IMR-90 (cell line): ENCODE results near the gene EGFR. TPM values are rescaled to one million over a fixed set of nuclear protein-coding genes. Genes with fewer than 3 reads are reported as not detected.

ENCODE experiments used
- ATAC-seq: fragments of 200-7000 bp; cut with Tn5 transposase; 2 replicates; pipeline ENCODE4 v1.9.1; 2020; ENCODE audit warnings: low read depth, mild to moderate bottlenecking, moderate library complexity
- BruUV-seq: library from RNA; stranded (reverse); fragments of 400-500 nt; replicated peaks from 2 replicates; lab custom pipeline; 2021; lab: Mats Ljungman, UMichigan
- CTCF ChIA-PET: fragments of 300-600 bp; formaldehyde crosslinking; extraction: SDS; loops from one replicate; lab custom pipeline; 2021; ENCODE audit warnings: antibody characterized with exemption; lab: Yijun Ruan, JAX
- POLR2A ChIA-PET: fragments of 300-600 bp; sonication (Branson Sonifier 250); formaldehyde crosslinking; loops from one replicate; lab custom pipeline; 2022; ENCODE audit warnings: antibody characterized with exemption; ENCODE audit not compliant: unreplicated experiment; lab: Charles Lee
- DNase-seq: peaks from one replicate; pipeline ENCODE4 v3.0.0; 2013
- H2AFZ ChIP-seq: replicated peaks from 2 replicates; pipeline ENCODE3; 2013; ENCODE audit warnings: low read length, mild to moderate bottlenecking; ENCODE audit not compliant: poor library complexity
- H2AK5ac ChIP-seq: 2 replicates; pipeline ENCODE4 v1.6.1; 2013; ENCODE audit warnings: low read depth, low read length, inconsistent platforms
- H2AK9ac ChIP-seq: replicated peaks from 2 replicates; pipeline ENCODE3; 2013; ENCODE audit warnings: mild to moderate bottlenecking, low read depth, low read length, moderate library complexity; ENCODE audit not compliant: poor library complexity
- H2BK120ac ChIP-seq: 2 replicates; pipeline ENCODE4 v1.6.1; 2013; ENCODE audit warnings: low read depth, low read length, inconsistent platforms
- H2BK15ac ChIP-seq: 3 replicates; pipeline ENCODE4 v1.6.1; 2013; ENCODE audit warnings: low read depth, low read length, inconsistent platforms
- H2BK20ac ChIP-seq: 2 replicates; pipeline ENCODE4 v1.6.1; 2013; ENCODE audit warnings: low read depth, mild to moderate bottlenecking, inconsistent platforms, low read length, moderate library complexity
- H2BK5ac ChIP-seq: 2 replicates; pipeline ENCODE4 v1.6.1; 2013; ENCODE audit warnings: mild to moderate bottlenecking, low read depth, low read length, inconsistent platforms; ENCODE audit not compliant: poor library complexity, severe bottlenecking
- H3K14ac ChIP-seq: replicated peaks from 2 replicates; pipeline ENCODE4 v1.6.1; 2013; ENCODE audit warnings: low read depth, low read length, inconsistent platforms
- H3K18ac ChIP-seq: 2 replicates; pipeline ENCODE4 v1.6.1; 2013; ENCODE audit warnings: low read depth, low read length, control low read depth
- H3K23ac ChIP-seq: 2 replicates; pipeline ENCODE4 v1.6.1; 2013; ENCODE audit warnings: low read depth, low read length, inconsistent platforms
- H3K27ac ChIP-seq: 2 replicates; pipeline ENCODE4 v1.5.1; 2013; ENCODE audit warnings: mild to moderate bottlenecking, control low read depth, low read length; ENCODE audit not compliant: insufficient read depth
- H3K27me3 ChIP-seq: 2 replicates; pipeline ENCODE4 v1.6.1; 2013; ENCODE audit warnings: low read length; ENCODE audit not compliant: control insufficient read depth, insufficient read depth
- H3K36me3 ChIP-seq: 2 replicates; pipeline ENCODE4 v1.6.1; 2013; ENCODE audit warnings: low read length, mixed read lengths; ENCODE audit not compliant: control insufficient read depth, insufficient read depth
- H3K4ac ChIP-seq: 2 replicates; pipeline ENCODE4 v1.6.1; 2013; ENCODE audit warnings: low read depth, low read length, inconsistent platforms
- H3K4me1 ChIP-seq: 2 replicates; pipeline ENCODE4 v1.6.1; 2013; ENCODE audit warnings: low read length, mixed read lengths; ENCODE audit not compliant: control insufficient read depth, insufficient read depth
- H3K4me2 ChIP-seq: 2 replicates; pipeline ENCODE4 v1.6.1; 2013; ENCODE audit warnings: low read depth, mild to moderate bottlenecking, control low read depth, low read length, moderate library complexity
- H3K4me3 ChIP-seq: 2 replicates; pipeline ENCODE4 v1.5.1; 2013; ENCODE audit warnings: low read depth, mild to moderate bottlenecking, control low read depth, low read length, moderate library complexity; ENCODE audit not compliant: insufficient read depth
- H3K56ac ChIP-seq: 2 replicates; pipeline ENCODE4 v1.6.1; 2013; ENCODE audit warnings: low read length, inconsistent platforms; ENCODE audit not compliant: insufficient read depth; ENCODE audit errors: extremely low read depth
- H3K79me1 ChIP-seq, 2 experiments: 2 replicates each; pipeline ENCODE4 v1.6.1; 2013; ENCODE audit warnings: low read length in 2 of 2, inconsistent platforms in 1 of 2, low read depth in 1 of 2
- H3K9ac ChIP-seq: 2 replicates; pipeline ENCODE4 v1.6.1; 2013; ENCODE audit warnings: low read depth, low read length, control low read depth
- H3K9me1 ChIP-seq: 2 replicates; pipeline ENCODE4 v1.6.1; 2013; ENCODE audit warnings: low read length, inconsistent platforms; ENCODE audit not compliant: insufficient read depth
- H3K9me3 ChIP-seq: 2 replicates; pipeline ENCODE4 v1.6.1; 2013; ENCODE audit warnings: low read length; ENCODE audit not compliant: control insufficient read depth, insufficient read depth
- H4K20me1 ChIP-seq: 2 replicates; pipeline ENCODE4 v1.6.1; 2013; ENCODE audit warnings: low read length, inconsistent platforms; ENCODE audit not compliant: insufficient read depth
- H4K5ac ChIP-seq: 2 replicates; pipeline ENCODE4 v1.6.1; 2013; ENCODE audit warnings: mild to moderate bottlenecking, low read depth, low read length, control low read depth
- H4K8ac ChIP-seq, 2 experiments: 2 replicates each; pipeline ENCODE4 v1.6.1; 2013; ENCODE audit warnings: low read depth in 2 of 2, low read length in 2 of 2, control low read depth in 1 of 2, inconsistent platforms in 1 of 2
- H4K91ac ChIP-seq: 2 replicates; pipeline ENCODE4 v1.6.1; 2013; ENCODE audit warnings: low read depth, low read length, inconsistent platforms; ENCODE audit not compliant: insufficient read depth
- CEBPB ChIP-seq: IDR thresholded peaks from 2 replicates; pipeline ENCODE4 v1.6.1; 2012; ENCODE audit warnings: low read depth, low read length, improper control_type of control experiment
- FOS ChIP-seq: fragments of 150-350 bp; IDR thresholded peaks from 2 replicates; pipeline ENCODE4 v1.6.1; 2016; ENCODE audit warnings: low read depth, low read length
- POLR2A ChIP-seq: IDR thresholded peaks from 2 replicates; pipeline ENCODE4 v1.6.1; 2012; ENCODE audit warnings: mild to moderate bottlenecking, low read depth, low read length
- RAD21 ChIP-seq: IDR thresholded peaks from 2 replicates; pipeline ENCODE4 v1.6.1; 2012; ENCODE audit warnings: low read length, improper control_type of control experiment
- RCOR1 ChIP-seq: IDR thresholded peaks from 2 replicates; pipeline ENCODE4 v1.6.1; 2012; ENCODE audit warnings: mild to moderate bottlenecking, low read length, improper control_type of control experiment; ENCODE audit not compliant: insufficient replicate concordance
- RFX5 ChIP-seq: IDR thresholded peaks from 2 replicates; pipeline ENCODE4 v1.8.0; 2012; ENCODE audit warnings: low read depth, mild to moderate bottlenecking, low read length, moderate library complexity
- WGBS, 2 experiments: methylation state at CpG; one replicate each; pipeline versions ENCODE4 v1.1.5 to v1.1.7; 2013; ENCODE audit warnings: missing lambda C conversion rate in 2 of 2; ENCODE audit not compliant: insufficient read length in 1 of 2; ENCODE audit errors: extremely low coverage in 2 of 2; 5-methylcytosine and 5-hydroxymethylcytosine counted together
- dilution Hi-C: fragments of 300-500 bp; cut with HindIII; formaldehyde crosslinking; loops from one replicate; pipeline ENCODE4 v1.14.3; 2018; ENCODE audit warnings: low sequenced_read_pairs; ENCODE audit not compliant: unreplicated experiment
- in situ Hi-C: fragments of 300-500 bp; cut with MboI; formaldehyde crosslinking; loops from 3 replicates; pipeline ENCODE4 v1.14.3; 2019; ENCODE audit warnings: low sequenced_read_pairs, inconsistent platforms, mixed read lengths
- intact Hi-C: fragments of 100-400 bp; cut with micrococcal nuclease; formaldehyde crosslinking; loops from 2 replicates; pipeline ENCODE4 v1.10.0; 2022
- polyA plus RNA-seq, 3 experiments: library from polyadenylated mRNA; depleted of rRNA; stranded (reverse); fragments of >200 nt; gene quantifications; 2 replicates each; pipeline ENCODE4 v1.2.3, GENCODE V29; 2012; ENCODE audit warnings: low replicate concordance in 1 of 3
- total RNA-seq: library from RNA; depleted of rRNA; stranded (reverse); fragments of >200 nt; gene quantifications from 2 replicates; pipeline ENCODE4 v1.2.3, GENCODE V29; 2012

Gene EGFR
- total and polyA plus RNA-seq, 2 of the 4 experiments (the other 2 are of a cell fraction): 36.9 to 60.4 TPM

DNA sequence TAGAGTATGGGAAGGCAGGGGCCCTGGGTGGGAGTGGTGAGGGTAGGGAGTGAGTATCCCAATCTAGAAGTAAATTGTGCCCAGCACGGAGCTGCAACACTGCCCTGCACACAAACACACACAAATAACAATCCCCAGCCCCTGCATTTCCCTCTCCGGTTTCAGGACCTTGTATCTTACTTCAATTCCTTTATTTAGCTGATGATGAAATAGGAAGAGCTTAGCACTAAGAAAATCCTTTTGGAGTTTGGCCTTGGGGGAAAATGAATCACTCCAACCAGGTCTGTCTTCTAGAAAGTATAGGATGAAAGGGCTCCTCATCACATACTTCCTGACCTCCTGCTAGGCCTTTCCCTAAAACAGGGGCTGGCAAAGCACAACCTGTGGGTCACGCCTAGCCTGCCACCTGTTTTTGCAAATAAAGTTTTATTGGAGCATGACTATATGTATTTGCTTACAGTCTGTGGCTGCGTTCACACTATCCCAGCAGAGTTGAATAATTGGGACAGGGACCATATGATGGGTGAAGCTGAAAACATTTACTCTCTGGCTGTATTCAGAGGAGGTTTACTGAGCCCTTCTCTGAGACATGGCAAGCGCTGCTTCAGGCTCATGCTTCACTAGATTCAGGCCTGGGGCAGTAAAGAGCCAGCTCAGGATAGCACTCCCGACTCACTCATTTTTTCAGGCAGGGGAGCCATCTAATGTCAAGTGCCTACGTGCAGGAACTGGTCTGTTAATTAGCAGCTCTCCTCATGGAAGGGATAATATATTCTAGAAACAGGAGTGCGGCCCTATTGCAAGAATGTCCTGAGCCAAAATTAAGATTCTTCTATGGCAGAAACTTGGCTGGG is 111.0 kb downstream of the EGFR start:
- H4K20me1 ChIP-seq: no peaks in the 10 kb centered on the region
- peak overlapping the region; percentile 92 for H3K14ac ChIP-seq
- H3K4me2 ChIP-seq: peak overlapping the region; percentile 26
- peak overlapping the region; percentile 54 to 92 for H4K8ac ChIP-seq
- no TSS peak for BruUV-seq
- H3K56ac ChIP-seq: peak overlapping the region; percentile 87
- peak overlapping the region; percentile 94 for H2BK20ac ChIP-seq
- H3K9ac ChIP-seq: peak overlapping the region; percentile 45
- peak overlapping the region; percentile 99 for H2AK5ac ChIP-seq
- ATAC-seq: no peak
- peak overlapping the region; percentile 97 for H4K91ac ChIP-seq
- in situ Hi-C loops: no loop called here
- H3K9me1 ChIP-seq: peaks cover 17% of the 10 kb centered on the region
- H3K36me3 ChIP-seq: peaks cover 7% of the 10 kb centered on the region
- peak overlapping the region; percentile 89 for H2AK9ac ChIP-seq
- peak; percentile 79 for DNase-seq
- H3K27ac ChIP-seq: peak overlapping the region; percentile 99
- H3K18ac ChIP-seq: peak overlapping the region; percentile 80
- WGBS, 2 experiments: 83% methylated on average over 1 of the region's 8 CpGs; no CpG with 5 or more reads in 1 of the 2 experiments
- no peaks in the 10 kb centered on the region for H3K9me3 ChIP-seq
- no peaks in the 10 kb centered on the region for H3K27me3 ChIP-seq
- H3K4ac ChIP-seq: peak overlapping the region; percentile 94
- CTCF ChIA-PET: interaction anchor here (0.9 to 2.0 kb wide), 4 partner anchors 20 to 341 kb away, joined by 3 to 7 read pairs (median 3); no protein-coding TSS in a partner anchor
- peaks cover 62% of the 10 kb centered on the region for H3K4me1 ChIP-seq
- dilution Hi-C loops: no loop called here
- peak overlapping the region; percentile 81 for H4K5ac ChIP-seq
- H3K4me3 ChIP-seq: no peak overlapping the region
- H3K23ac ChIP-seq: peak overlapping the region; percentile 98
- peak overlapping the region; percentile 97 for H2BK5ac ChIP-seq
- H2AFZ ChIP-seq: no peak overlapping the region
- H3K79me1 ChIP-seq: peaks cover 23 to 76% of the 10 kb centered on the region in 2 experiments
- TF ChIP-seq POLR2A (no peak; the same call in 1 of the 2 replicates), RCOR1 (no peak), RAD21 (0 out of 2 replicates have a peak, but pooled peaks have one; percentile 3), FOS (peak; percentile 7; the same call in 1 of the 2 replicates), CEBPB (peak; percentile 77), RFX5 (no peak)
- peak overlapping the region; percentile 95; the same call in 2 of the 3 replicates for H2BK15ac ChIP-seq
- intact Hi-C loops: loop anchor here (1.0 to 5.0 kb wide), 3 partner anchors 64 to 207 kb away; no protein-coding TSS in a partner anchor
- H2BK120ac ChIP-seq: peak overlapping the region; percentile 96
- POLR2A ChIA-PET: no interaction called here
